ENCODE results near the gene LMCD1. TPM values are rescaled to one million over a fixed set of nuclear protein-coding genes. Genes with fewer than 3 reads are reported as not detected.
A peak's percentile ranks its signal among the peaks of the same experiment; 100 is the strongest.
"Not testable (repeated sequence)": the region's sequence is repeated elsewhere in the genome, so short reads cannot be mapped to it uniquely, and the experiment has no call there.

LMCD1 gene
- total and polyA plus RNA-seq, 2 of the 4 experiments (the other 2 are of a cell fraction), result 50.0 to 53.8 TPM

- H3K4me3 ChIP-seq (ENCODE audit: insufficient read depth, low read depth, low read length); POLR2A ChIA-PET (ENCODE audit: unreplicated experiment); H3K36me3 ChIP-seq (ENCODE audit: control insufficient read depth, insufficient read depth, low read length); intact Hi-C loops (cut with micrococcal nuclease); H2AFZ ChIP-seq (replicated peaks; ENCODE audit: low read length, poor library complexity); H3K79me1 ChIP-seq (ENCODE audit: low read depth in 1 of 2, low read length in 2 of 2); in situ Hi-C loops (cut with MboI; ENCODE audit: low sequenced_read_pairs); H3K9me3 ChIP-seq (ENCODE audit: control insufficient read depth, insufficient read depth, low read length); H2AK5ac ChIP-seq (ENCODE audit: low read depth, low read length); H2AK9ac ChIP-seq (replicated peaks; ENCODE audit: low read depth, low read length, poor library complexity); H3K27ac ChIP-seq (ENCODE audit: insufficient read depth, low read length); H2BK5ac ChIP-seq (ENCODE audit: low read depth, low read length, poor library complexity, severe bottlenecking); ATAC-seq (ENCODE audit: low read depth); dilution Hi-C loops (cut with HindIII; ENCODE audit: low sequenced_read_pairs, unreplicated experiment); DNase-seq; H3K27me3 ChIP-seq (ENCODE audit: control insufficient read depth, insufficient read depth, low read length); H3K4me2 ChIP-seq (ENCODE audit: low read depth, low read length); H3K9ac ChIP-seq (ENCODE audit: low read depth, low read length); BruUV-seq (replicated peaks); H3K14ac ChIP-seq (replicated peaks; ENCODE audit: low read depth, low read length); H3K56ac ChIP-seq (ENCODE audit: extremely low read depth, insufficient read depth, low read length); H4K5ac ChIP-seq (ENCODE audit: low read depth, low read length); H4K20me1 ChIP-seq (ENCODE audit: insufficient read depth, low read length): not testable (repeated sequence)
- H2BK120ac ChIP-seq (ENCODE audit: low read depth, low read length), result peak overlapping the region; percentile 51; the same call in 1 of the 2 replicates
- peak overlapping the region in 1 of 2 experiments; percentile 11; a peak in 1 of 4 replicates for H4K8ac ChIP-seq (ENCODE audit: low read depth in 2 of 2, low read length in 2 of 2)
- peak overlapping the region; percentile 38; the same call in 1 of the 2 replicates for H3K4ac ChIP-seq (ENCODE audit: low read depth, low read length)
- H3K4me1 ChIP-seq (ENCODE audit: control insufficient read depth, insufficient read depth, low read length), result peaks cover 25% of the 10 kb centered on the region
- WGBS, 2 experiments (ENCODE audit: extremely low coverage in 2 of 2, insufficient read length in 1 of 2), result no CpG with 5 or more reads among the region's 5 CpGs
- peak overlapping the region; percentile 69 for H4K91ac ChIP-seq (ENCODE audit: insufficient read depth, low read depth, low read length)
- 0 out of 2 replicates have a peak overlapping the region, but pooled peaks have one; percentile 57 for H3K23ac ChIP-seq (ENCODE audit: low read depth, low read length)
- peaks cover 19% of the 10 kb centered on the region for H3K9me1 ChIP-seq (ENCODE audit: insufficient read depth, low read length)
- peak overlapping the region; percentile 57 for H2BK20ac ChIP-seq (ENCODE audit: low read depth, low read length)
- H2BK15ac ChIP-seq (ENCODE audit: low read depth, low read length), result 0 out of 3 replicates have a peak overlapping the region, but pooled peaks have one; percentile 38
- peak overlapping the region; percentile 11; the same call in 1 of the 2 replicates for H3K18ac ChIP-seq (ENCODE audit: low read depth, low read length)
- CTCF ChIA-PET, result interaction anchor here (0.6 to 0.7 kb wide), 3 partner anchors 22 to 67 kb away, joined by 3 to 9 read pairs (median 3); no protein-coding TSS in a partner anchor
Observed at GRCh38 chr3:8580434-8580833, 78.8 kb downstream of the LMCD1 start.

Measured in IMR-90 (cell line).